ENCODE measurements around the gene CD55. TPM values are rescaled to one million over a fixed set of nuclear protein-coding genes. Genes with fewer than 3 reads are reported as not detected.

The CD55 gene
- total RNA-seq, 1 donor from 2014 or later = 4.0 TPM

DNA sequence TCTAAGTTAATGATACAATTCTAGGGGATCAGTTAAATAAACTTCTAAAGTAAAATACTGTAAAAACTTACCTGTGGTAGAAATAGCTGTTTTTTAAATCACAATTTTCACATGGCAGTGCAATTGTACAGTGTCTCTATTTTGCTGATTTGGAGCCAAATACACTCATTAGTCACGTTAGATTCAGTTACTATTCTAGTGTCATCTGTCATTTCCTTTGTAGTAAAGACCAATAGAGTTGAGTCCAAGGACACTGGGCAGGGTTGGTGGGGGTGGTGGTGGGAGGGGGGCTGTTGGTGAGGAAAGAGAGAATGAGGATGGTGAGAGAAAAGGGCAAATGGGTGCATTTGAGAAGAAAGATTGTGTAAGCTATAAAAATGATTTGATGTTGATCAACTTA lies 33.6 kb downstream of the CD55 start:
- TF ChIP-seq, protein P1, sequence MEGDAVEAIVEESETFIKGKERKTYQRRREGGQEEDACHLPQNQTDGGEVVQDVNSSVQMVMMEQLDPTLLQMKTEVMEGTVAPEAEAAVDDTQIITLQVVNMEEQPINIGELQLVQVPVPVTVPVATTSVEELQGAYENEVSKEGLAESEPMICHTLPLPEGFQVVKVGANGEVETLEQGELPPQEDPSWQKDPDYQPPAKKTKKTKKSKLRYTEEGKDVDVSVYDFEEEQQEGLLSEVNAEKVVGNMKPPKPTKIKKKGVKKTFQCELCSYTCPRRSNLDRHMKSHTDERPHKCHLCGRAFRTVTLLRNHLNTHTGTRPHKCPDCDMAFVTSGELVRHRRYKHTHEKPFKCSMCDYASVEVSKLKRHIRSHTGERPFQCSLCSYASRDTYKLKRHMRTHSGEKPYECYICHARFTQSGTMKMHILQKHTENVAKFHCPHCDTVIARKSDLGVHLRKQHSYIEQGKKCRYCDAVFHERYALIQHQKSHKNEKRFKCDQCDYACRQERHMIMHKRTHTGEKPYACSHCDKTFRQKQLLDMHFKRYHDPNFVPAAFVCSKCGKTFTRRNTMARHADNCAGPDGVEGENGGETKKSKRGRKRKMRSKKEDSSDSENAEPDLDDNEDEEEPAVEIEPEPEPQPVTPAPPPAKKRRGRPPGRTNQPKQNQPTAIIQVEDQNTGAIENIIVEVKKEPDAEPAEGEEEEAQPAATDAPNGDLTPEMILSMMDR (conservative IDR thresholded peaks at IDR 0.05) = no peak
- H3K4me1 Mint-ChIP-seq = no peaks in the 10 kb centered on the region
- H3K36me3 Mint-ChIP-seq (ENCODE audit: low read depth) = peaks cover 10% of the 10 kb centered on the region
- H3K9me3 Mint-ChIP-seq = peaks cover 4% of the 10 kb centered on the region
- no peaks in the 10 kb centered on the region for H3K27me3 Mint-ChIP-seq (ENCODE audit: low read depth)
- no peak overlapping the region for H3K27ac Mint-ChIP-seq (ENCODE audit: unreplicated experiment)
- no peak overlapping the region for H3K4me3 Mint-ChIP-seq
- no peak for DNase-seq (ENCODE audit: low read depth, low spot score)

DNA sequence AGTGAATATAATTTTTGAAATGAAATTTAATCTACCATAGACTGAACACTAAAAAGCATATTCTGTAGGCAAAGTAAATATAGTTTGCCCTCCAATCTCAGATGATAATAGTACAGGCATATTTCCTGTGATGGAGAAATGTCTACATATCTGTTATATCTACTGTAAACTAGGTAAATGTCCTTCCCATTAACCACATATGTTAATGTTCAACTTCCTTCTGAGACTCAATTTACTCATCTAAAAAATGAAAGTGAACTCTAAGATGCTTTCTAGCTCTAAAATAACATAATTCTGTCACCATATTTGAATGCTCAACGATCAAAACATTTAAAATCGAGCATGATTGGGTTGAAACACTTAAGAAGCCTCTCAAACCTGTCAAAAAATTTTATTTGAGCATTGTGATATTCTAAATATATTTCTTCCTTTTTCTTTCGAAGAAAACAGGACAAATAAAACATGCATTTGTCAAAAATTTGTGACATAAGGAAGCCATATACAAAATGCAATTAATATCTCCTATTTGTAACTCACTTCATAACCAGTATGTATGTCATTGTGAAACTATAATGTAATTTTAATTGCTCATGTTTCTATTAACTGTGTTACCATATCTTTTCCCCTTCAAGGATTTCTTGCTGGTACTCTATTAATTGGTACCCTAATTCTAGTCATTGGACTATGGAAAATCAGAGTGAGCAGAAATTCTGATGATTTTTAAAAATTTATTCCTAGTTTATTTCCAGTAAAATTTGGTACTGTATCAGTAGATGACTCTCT lies 34.2 kb downstream of the CD55 start:
- DNase-seq (ENCODE audit: low read depth, low spot score) = no peak
- Mint-ChIP-seq H3K27ac (ENCODE audit: unreplicated experiment) (no peak overlapping the region), H3K9me3 (no peaks in the 10 kb centered on the region), H3K4me1 (no peaks in the 10 kb centered on the region), H3K36me3 (ENCODE audit: low read depth) (peaks cover 5% of the 10 kb centered on the region), H3K4me3 (no peak overlapping the region), H3K27me3 (ENCODE audit: low read depth) (no peaks in the 10 kb centered on the region)
- TF ChIP-seq, protein P1 (conservative IDR thresholded peaks at IDR 0.05) = no peak

DNA sequence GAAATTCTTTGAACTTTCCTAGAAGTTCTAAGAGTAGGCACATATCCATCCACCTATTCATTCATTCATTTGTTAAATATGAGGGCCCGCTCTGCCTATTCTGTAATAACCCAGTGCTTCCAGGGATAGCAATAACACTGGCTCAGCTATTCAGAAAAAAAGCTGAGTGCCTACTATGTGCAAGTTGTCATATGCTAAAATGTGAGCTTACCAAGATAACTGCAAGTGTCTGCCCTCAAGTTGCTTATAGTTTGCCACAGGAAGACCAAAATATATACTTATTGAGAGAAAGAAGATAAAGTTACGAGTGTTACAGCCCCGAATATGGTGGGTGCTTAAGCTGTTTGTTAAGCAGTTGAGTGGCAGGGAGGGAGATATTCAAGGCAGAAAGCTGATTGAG lies 39.6 kb downstream of the CD55 start:
- H3K4me3 Mint-ChIP-seq = no peak overlapping the region
- H3K27me3 Mint-ChIP-seq (ENCODE audit: low read depth) = no peaks in the 10 kb centered on the region
- no peak for DNase-seq (ENCODE audit: low read depth, low spot score)
- no peaks in the 10 kb centered on the region for H3K9me3 Mint-ChIP-seq
- H3K27ac Mint-ChIP-seq (ENCODE audit: unreplicated experiment) = no peak overlapping the region
- H3K4me1 Mint-ChIP-seq = no peaks in the 10 kb centered on the region
- no peaks in the 10 kb centered on the region for H3K36me3 Mint-ChIP-seq (ENCODE audit: low read depth)
- TF ChIP-seq, protein P1 (conservative IDR thresholded peaks at IDR 0.05) = no peak

DNA sequence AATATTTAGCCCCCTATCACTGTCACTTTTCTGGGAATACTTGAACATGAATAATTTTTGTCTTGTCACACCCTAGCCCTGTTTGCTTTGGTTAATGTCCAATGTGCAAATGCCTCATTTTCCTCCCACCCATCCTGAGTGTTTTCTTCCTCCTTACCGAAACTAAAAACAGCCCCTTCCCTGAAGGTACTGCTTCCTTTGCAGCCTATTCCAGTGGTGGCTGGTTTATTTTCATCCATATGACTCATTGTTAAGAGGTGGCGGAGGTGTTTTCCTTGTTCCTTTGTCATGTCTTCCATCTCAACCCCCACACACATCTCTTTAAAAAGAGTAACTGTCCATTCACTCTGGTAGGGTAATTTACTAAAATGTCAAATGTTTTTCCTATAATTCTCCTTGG lies 40.4 kb downstream of the CD55 start:
- H3K36me3 Mint-ChIP-seq (ENCODE audit: low read depth) = no peaks in the 10 kb centered on the region
- no peaks in the 10 kb centered on the region for H3K9me3 Mint-ChIP-seq
- H3K4me1 Mint-ChIP-seq = no peaks in the 10 kb centered on the region
- H3K27me3 Mint-ChIP-seq (ENCODE audit: low read depth) = no peaks in the 10 kb centered on the region
- H3K4me3 Mint-ChIP-seq = no peak overlapping the region
- no peak for DNase-seq (ENCODE audit: low read depth, low spot score)
- TF ChIP-seq, protein P1 (conservative IDR thresholded peaks at IDR 0.05) = no peak
- no peak overlapping the region for H3K27ac Mint-ChIP-seq (ENCODE audit: unreplicated experiment)

DNA sequence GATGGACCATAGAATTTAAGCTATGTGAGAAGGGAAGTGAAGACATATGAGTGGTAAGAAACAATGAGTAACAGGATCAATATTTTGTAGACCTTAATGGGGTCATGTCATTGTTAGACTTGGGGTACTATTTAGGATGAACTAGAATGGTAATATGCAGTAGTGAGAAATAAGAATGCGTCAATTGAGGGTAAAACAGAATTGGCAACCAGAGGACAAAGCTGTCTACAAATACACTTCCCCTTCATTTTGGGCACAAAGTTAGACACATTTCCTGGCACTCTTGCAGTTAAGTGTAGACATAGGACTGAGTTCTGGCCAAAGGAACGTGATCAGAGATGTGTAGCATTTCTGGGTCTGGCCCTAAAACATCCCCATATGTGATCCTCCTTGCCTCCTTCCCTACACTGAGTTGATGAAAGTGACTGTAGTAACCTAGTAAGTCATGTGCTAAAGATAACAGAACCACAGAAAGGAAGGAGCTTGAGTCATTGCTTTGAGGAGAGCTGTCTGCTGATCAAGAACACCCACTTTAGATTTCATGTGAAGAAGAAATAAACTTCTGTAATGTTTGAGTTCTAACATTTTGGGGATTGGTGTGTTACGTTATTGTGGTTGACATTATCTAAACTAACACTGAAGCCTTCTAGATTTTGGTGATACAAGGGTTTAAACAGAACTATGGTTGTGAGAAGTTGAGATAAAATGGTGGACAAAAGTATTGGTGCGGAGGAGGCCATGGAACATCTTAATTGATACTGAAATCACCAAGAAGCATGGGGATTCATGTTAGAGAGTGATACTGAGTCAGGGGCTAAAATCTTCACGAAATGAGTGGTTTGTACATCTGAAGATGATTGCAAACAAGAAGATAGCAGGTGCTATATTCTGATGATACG lies 41.7 kb downstream of the CD55 start:
- H3K27me3 Mint-ChIP-seq (ENCODE audit: low read depth) = no peaks in the 10 kb centered on the region
- H3K4me1 Mint-ChIP-seq = no peaks in the 10 kb centered on the region
- H3K4me3 Mint-ChIP-seq = no peak overlapping the region

More for the DNA sequence above, 41.7 kb downstream of the CD55 start:
- Mint-ChIP-seq H3K9me3 (no peaks in the 10 kb centered on the region), H3K36me3 (ENCODE audit: low read depth) (no peaks in the 10 kb centered on the region), H3K27ac (ENCODE audit: unreplicated experiment) (no peak overlapping the region)
- TF ChIP-seq, protein P1 (conservative IDR thresholded peaks at IDR 0.05) = no peak
- DNase-seq (ENCODE audit: low read depth, low spot score) = no peak

Measured in neural crest cell (in vitro differentiated cells).